ENCODE results near the gene BCL11B.
A peak's percentile ranks its signal among the peaks of the same experiment; 100 is the strongest.

Gene BCL11B

DNA sequence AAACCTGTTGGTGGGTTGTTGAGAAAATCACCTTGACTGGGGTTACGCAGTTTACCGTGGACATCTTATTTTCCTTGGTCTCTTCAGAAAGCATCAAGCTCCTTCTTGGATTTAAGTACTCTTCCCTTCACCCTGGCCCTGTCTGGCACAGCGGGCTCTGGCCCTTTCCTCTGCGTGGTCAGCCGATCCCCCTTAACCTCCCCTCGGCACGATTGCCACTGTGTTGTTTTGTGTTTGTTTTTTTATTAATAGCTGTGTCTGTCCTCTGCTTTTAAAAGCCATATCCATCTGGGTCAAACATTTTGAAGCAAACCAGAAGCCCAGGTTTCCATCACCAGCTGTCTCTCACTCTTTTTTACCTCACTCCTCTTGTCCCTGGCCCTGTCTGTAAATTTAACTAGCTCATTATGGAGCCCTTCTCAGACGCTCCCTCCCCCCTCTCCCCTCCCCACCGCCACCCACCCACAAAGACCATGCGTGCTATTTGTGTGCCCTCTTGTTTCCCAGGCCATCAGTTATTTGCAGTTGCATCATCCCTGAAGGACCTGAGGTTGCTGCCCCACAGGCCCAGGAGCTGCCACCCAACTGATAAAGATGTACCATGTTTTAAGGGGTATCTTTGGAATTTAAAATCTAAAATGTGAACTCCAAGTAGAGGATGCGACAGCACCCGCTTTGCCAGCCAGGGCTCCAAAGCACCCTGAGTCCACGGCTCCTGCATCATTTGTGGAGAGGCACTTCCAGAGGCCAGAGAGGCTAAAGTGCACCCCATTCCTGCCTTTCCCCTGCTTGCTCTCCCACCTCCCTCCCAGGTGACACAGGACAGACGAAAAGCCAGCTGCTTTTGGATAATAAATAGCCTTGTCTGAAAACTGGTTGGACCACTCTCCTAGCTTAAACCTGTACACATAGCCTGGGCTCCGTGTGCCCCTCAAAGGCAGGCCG lies 3.9 kb downstream of the BCL11B start:
- no peak for DNase-seq (ENCODE audit: low spot score)

DNA sequence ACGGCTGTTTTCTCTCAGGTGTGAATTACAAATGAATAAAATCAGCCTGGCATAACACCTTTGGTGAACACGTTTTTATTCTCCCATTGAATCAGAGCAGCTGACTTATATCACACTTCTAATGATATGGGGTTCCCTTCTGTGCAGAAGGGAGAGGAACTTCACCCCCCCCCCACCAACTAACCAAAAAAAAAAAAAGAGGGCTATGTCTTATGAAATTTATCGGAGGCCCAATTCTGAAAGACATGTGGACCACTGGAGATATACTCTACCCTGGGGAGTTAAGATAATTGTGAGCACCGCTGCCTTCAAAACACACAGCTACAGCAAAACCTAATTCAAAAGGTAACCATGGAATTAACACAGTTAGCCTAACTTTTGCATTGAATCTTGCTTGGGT lies 4.6 kb downstream of the BCL11B start:
- no peak for DNase-seq (ENCODE audit: low spot score)

DNA sequence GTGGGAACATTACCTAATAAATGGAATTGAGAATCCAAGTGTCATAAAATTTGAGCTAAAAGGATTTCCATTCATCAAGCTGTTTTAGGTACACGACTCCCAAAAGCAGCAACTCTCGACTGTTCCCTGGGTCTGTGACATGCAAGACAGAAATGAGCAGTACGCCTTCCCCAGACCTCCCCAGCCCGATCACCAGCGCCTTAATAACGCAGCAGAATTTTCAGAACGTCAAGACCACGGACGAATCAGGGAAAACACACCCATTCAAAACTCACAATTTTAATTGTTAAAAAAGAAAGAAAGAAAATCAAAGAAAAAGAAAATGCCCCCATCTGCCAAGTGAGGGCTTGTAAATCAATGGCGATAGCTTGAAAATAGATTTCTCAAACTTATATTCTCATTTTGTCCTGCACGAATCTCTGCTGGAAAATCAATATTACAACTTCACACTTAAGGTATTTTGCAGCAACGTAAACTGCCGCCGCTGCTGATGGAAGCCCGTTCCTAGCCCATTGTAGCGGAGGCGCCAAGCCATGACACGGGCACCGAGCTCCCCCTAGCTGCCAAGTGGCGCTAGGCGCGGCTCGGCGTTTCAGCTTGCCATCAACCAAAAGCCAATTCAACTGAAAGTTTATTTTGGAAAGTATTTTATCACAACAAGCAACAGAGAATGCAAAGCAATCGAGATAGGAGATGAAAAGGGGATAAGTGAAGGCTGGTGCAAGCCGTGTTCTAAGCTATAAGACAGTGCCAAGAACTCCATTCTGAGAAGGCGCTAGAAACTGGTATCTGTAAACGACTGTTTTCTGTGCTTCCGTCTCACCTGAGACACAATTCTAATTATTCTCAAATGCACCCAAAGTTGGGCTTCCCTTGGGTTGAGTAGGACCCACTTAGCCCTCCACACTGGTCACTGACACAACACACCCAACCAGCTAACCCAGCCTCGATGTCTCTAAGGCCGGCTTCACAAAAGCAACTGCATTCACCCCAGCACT lies 5.5 kb downstream of the BCL11B start:
- DNase-seq (ENCODE audit: low spot score) = peak; percentile 90

DNA sequence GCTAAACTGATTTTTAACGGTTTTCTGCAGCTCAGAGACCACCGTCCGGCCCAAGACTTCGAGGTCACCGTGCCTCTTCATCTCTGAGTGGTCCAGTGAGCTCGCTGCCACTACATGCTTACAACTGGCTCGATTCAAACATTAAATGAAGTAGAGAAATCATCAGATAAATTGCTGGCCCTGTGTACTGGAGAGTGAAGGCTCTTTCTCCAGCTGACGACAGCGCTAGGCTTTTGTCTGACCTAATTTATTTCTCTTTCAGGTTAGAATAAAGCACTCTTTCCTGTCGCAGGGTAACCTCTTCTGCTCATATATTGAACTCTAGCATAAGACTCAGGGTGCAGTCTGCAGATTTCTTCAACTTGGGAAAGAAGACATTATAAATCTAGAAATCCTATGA lies 6.4 kb downstream of the BCL11B start:
- DNase-seq (ENCODE audit: low spot score) = no peak

DNA sequence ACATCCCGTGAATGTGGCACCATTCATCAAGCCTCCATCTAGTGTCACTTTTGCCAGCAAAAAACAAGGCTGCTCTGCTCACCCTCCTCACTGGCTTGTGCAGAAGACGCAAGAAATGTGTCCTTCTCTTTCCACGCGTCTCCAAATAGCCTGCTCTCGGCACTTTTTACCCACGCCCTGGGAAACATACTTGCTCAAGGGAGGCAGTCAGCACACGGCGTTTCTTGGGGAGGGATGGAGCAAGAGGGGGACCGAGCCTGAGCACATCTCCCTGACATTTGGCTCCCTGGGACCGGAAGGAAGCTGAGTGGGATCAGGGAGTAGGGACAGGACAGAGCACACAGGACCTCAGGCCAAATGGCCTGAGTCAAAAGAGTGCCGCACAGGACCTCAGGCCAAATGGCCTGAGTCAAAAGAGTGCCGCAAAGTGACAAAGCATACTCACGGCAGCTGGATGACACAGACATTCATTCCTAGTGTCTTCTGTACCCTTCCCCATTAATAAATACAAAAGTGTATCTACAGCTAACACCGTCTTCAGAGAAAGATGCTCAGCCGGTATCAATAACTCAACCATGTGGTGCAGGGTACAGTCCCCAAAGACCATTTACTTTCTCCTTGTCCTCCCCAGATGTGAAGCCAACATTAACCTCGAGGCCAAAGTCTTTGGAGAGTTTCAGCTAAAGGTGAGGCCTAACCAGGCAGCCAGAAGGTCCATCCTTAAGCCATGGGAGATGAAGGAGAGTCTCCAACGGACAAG lies 7.1 kb downstream of the BCL11B start:
- DNase-seq (ENCODE audit: low spot score) = no peak

DNA sequence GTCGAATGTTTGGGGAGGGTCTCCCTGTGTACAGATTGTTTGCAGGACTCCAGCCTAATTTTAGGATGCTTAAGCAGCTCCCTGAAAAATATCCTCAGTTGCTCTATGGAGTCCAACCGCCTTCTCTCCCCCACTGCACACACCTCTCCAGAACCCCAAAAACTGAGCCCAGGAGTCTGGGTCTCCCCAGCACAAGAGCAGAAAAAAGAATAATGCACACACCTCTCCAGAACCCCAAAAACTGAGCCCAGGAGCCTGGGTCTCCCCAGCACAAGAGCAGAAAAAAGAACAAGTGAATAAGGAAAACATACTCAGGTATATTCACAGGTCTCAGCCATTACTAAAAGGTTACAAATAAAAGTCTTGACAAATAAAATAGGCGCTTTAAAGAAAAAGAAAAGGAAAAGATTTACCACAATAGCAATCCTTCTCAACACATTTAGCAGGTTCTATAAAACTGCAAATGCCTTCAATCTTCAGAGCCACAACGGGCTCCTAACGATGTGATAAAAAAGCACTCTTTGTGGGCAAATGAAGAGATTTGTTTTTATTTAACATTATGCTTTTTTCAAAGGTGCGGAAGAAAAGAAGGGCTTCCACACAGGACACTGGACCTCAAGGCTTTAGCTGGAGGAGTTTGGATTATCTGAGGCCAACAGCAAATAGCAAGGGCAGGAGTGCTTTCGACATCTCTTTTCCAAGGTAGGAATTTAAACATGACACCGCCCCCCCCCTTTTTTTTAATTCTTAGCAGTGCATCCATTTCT lies 8.2 kb downstream of the BCL11B start:
- DNase-seq (ENCODE audit: low spot score) = no peak

DNA sequence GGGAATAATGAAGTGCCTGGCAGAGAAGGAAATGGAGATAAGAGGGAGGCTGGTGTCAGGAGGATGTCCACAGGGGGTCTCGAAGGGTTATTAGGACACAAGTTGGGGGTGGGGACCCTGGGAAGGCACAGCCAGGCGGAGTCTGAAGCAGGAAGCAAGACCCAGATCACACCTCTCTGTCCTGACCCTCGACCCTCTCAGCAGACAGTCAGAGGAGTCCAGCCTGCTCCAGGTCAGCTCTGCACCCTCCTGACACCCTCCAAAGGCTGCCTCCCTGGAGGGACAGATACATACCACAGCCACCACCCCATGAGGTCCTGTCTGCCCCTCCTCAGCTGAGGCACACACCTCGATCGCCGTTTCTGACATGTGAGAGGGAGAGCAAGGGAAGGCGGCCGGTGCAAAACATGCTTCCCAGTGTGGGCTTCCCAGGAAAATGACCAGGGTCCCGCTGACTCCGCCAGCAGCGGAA lies 9.0 kb downstream of the BCL11B start:
- no peak for DNase-seq (ENCODE audit: low spot score)

DNA sequence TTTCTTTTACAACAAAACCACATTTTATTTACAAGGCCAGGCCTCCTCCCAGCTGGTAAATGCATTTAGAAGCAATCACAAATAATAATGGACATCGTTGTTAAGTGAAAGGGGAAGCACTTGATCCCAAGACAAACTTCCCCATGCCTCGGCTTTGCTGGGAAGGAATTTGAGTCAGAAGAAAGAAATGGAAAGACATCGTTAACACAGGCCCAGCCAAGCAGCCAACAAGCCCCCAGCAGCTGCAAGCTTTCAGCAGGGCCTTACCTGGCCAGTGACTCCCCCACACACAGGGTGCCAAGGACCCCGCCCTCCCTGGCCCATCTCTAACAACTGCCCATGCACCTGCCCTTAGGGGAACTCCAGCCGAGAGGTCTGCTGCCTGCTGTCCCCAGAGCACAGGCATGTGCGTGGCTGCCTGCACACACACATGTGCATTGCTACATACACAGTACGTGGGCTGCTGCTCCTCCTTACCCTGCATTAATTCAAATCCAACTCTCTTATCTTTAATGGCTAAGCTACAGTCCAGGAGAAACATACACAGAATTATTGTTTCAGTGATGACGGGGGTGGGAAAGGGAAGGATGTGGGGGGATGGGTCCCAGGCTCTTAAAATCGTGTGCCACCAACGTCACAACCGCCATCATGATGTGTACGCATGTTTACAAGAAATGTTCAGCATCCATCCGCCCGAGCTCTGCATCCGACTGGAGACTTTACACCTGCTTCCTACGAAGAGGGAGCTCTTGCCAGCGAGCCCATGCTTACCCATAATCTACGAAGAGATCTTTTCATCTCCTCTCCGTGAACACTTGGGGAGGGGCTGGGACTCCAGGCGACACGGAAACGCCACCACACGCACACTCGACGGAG lies 9.8 kb downstream of the BCL11B start:
- DNase-seq (ENCODE audit: low spot score) = peak; percentile 72

DNA sequence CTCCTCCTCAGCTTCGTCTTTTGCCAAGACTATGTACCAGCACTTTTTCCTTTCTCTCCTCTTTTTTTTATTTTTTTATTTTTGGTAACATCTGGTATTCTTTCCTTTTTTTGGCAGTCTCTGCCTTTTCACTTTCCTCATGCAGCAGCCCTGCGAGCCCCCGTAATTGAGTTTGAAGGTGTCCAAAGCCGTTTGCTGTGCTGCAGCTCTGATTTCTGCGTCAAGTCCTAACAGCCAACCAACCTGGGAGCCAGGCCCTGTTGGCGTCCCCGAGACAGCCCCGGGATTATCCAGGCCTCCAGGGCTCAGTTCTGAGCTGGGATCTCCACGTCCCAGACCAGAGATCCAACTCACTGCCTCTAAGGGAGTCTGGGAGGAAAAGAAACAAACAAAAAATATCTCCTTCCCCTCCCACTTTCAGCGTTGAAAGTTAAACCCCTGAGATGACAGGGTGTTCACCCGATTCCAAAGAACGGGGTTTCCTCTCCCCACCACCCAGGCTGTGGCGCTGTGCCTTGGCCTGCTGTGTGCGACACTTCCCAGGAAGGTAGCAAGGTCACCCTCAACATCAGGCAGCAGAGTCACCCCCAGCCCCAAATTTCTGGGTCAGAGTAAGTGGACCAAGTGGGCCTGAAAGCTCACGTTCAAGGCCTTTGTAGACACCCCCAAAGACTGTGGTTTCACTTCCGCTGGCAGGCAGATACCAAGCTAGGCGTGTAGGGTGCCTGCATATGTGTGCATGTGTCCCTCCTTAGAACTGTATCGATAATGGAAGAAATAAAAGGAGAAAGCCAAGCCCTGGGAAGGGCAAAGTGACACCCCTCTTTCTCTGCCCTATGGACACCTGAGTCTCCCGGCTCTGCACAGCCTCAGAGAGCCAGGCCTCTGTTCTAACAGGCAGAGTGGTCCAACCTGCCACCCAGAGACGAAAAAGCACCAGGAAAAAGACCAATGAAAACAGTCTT lies 11.1 kb downstream of the BCL11B start:
- peak; percentile 73 for DNase-seq (ENCODE audit: low spot score)

DNA sequence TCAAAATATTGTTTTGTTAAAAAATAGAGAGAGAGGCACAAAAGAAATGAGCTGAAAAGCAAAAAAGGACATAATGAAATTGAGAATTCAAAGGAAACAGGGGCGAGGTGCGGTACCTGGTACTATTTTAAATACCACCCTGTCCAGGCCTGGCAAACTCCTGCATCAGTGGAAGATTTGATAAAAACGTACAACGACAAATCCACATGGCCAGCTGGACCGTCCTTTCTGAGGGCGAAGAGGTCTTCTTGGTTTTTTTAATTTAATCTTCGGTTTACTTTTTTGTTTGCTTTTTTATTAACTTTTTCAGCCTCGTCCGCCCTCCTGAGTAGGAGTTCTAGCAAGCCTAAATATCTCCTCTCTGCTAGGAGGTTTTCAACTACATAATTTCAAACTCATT lies 11.9 kb downstream of the BCL11B start:
- DNase-seq (ENCODE audit: low spot score) = no peak

DNA sequence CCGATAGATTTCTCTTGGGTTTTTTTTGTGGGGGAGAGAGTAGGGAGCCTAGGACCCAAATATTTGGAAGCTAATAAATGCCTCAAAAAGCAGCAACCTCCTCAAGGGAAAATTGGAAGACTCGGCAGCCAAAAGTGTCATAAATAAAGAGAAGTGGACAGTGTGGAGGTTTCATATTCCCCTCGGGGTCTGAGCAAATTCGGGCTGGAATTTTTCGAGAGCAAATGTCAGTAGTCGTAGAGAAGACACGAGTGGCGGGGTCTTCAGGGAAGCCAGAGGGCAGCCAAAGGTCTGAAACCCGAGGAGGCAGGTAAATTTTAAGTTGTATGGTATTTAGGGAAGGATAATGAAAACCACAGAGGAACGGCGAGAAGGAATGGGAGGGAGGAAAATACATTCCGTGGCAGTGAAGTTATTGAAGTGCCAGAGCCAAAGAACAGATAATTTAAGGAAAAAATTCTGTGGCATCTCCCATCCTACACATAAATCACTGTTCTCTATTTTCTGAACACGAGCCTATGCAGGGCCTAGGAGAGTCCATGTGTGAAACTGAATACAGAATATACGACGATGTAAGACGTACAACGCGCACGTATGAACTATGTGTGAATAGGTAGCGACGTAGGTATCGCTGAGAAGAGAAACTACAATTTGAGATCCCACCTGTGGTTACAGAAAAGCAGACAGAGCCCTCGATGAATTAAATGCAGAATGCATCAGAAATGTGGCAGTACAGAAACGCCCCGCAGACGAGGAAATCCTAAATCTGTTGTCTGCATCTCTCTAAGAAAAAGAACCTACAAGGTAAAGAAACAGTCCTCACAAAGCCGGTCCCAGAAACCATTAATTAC lies 12.9 kb downstream of the BCL11B start:
- peak; percentile 73 for DNase-seq (ENCODE audit: low spot score)

DNA sequence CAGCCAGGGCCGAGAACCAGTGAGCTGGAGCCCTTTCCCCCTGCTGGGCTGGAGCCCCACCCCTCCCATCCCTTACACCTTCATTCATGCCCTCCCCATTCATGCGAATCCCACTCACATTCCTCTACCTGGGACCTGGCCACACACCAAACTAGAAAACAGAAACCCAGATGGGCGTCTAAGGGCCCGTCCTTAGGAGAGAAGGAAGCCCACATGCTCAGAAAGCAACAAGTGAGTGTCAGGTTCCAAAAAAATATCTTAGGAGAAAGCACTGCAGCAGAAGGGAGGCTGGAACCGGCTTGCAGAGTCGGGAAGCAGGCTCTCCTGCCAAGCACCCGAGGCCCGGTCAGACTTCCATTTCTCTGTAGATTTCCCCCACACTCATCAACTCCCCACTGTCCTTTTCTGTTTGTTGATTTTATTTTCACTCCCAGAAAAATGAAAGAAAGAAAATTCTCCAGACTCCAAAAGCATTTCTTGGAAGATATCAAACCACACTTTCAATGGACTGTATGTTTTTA lies 13.6 kb downstream of the BCL11B start:
- no peak for DNase-seq (ENCODE audit: low spot score)

DNA sequence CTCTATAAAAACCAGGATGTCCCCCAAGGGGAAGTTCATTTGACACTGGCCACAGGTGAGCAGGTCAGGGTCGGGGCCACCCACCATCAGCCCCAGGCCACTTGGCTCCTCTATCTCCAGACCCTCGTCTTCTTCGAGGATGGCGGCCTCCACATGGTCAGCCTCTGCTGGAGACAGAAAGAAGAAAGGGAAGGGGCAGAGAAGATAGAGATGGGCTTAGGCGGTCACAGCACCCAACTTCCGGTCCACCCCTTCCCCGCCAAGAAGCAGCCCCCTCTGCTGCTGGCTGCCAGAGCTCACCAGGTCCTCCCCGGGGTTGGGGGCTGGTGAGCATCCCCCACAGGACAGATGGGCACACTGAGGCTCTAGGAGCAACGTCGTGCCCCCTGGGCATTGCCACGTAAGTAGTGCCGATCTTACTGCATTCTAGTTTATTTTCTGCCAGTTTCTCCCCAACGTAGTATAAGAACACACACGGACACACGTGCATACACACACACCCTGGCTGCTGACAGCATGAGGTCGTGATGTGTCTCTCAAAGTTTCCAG lies 14.2 kb downstream of the BCL11B start:
- no peak for DNase-seq (ENCODE audit: low spot score)

DNA sequence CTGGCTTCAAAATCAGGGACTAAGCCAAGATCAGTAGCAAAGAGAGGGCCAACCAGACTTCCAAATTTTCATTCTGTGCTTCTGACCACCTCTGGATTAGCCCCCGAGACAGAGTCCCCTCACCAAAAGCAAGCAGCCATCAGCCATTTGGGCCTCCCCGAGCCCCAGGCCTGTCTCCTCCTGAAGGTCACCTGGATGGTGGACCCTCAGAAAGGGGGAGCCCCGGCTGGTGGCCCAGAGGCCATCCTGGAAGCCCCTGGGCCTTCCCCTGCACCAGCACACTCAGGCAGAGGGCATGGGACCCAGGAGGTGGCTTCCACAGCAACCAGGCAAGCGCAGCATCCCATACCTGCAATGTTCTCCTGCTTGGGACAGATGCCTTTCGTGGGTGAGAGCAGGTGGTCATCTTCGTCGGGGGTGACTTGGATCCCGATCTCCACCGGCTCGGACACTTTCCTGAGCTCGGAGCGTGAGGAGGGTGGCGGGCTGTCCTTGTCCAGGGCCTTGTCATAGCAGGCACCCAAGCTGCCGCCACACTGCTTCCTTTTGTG lies 14.8 kb downstream of the BCL11B start:
- no peak for DNase-seq (ENCODE audit: low spot score)

DNA sequence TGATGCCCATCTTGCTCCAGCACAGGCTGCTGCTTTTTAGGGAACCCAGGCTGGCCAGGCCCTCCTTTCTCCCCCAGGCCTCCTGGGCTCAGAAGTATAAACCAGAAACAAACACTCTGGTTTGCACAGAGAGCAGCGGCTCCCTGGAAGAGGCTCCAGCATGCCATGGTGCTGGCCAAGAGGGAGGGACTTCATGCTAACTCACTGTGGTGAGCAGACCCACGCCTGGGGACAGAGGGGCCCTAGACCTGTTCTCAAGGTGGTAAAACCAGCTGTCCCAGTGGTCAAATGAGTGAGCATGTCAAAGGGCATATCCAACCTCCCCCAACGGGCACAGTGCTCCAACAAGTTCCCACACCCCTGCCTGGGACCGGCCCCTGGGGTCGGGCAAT lies 15.5 kb downstream of the BCL11B start:
- DNase-seq (ENCODE audit: low spot score) = no peak

DNA sequence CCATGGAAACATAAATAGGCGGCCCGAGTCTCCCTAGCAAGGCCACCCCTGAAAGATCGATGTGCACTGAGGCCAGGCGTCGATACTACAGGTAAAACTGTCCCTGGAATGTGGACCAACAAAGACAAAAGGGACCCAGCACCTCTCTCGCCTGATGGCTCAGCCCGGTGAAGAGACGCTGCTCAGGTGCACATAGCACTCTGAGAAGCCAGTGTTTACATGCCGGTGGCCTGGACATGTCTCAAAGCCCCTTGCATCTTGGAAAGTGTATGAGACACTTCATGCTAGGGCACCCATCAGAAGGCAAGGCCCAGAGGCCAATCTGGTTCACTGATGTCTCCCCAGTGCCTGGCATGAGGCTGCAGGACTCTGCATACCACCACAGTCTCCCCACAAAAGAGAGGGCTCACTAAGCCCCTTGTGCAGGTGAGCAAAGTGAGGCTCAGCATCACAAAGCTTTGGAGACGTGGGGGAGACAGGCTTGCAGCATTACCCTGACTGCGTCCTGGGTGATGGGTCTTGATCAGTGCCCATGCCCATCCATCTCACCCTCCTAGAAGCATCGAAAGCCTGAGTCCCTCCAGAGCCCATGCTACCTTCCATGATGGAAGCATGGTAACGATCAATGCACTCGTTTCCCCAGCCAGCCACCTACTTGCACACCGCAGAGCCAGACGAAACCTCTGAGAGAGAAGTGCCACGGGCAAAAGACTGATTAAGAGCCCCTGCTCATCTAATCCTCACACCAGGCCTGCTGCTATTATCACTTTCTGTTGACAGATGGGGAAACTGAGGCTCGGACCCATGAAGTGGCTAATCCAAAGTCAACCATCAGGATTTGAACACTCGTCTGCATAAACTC lies 16.1 kb downstream of the BCL11B start:
- no peak for DNase-seq (ENCODE audit: low spot score)
